ENCODE data around the gene NTHL1. TPM values are rescaled to one million over a fixed set of nuclear protein-coding genes. Genes with fewer than 3 reads are reported as not detected.

The NTHL1 gene
- total and polyA plus RNA-seq, 2 of the 8 experiments (the other 6 are each of a cell fraction or from before 2014, with no cell fraction given), result 70.9 to 150 TPM

GRCh38 chr16:1990351-1991134 lies 57.1 kb downstream of the NTHL1 start:
- WGBS, 2 experiments (ENCODE audit: extremely low coverage in 1 of 2, insufficient coverage in 1 of 2, insufficient read length in 1 of 2, insufficient replicate concordance in 2 of 2, low coverage in 1 of 2, low lambda C conversion rate in 2 of 2, missing lambda C conversion rate in 1 of 2), result 7% methylated on average over 34 of the region's 50 CpGs; no CpG with 5 or more reads in 1 of the 2 experiments
- Histone ChIP-seq H3K9ac (replicated peaks in 1 of 4; ENCODE audit: extremely low read depth in 1 of 4, low read depth in 3 of 4, low read length in 3 of 4) (peak overlapping the region in 3 of 4 experiments; percentile 0 to 8 (median 2); a peak in 2 of 7 replicates), H3K18ac (ENCODE audit: extremely low read depth, low read length) (0 out of 2 replicates have a peak overlapping the region, but pooled peaks have one; percentile 38), H2BK15ac (ENCODE audit: low read length) (peak overlapping the region; percentile 81; the same call in 1 of the 2 replicates), H3K56ac (replicated peaks; ENCODE audit: insufficient read length, low read depth, low read length) (no peak overlapping the region), H4K8ac (ENCODE audit: extremely low read depth, insufficient read depth, low read length) (peak overlapping the region; percentile 62; the same call in 1 of the 2 replicates), H3K4me3 (ENCODE audit: extremely low read depth in 1 of 4, insufficient read depth in 2 of 4, low read depth in 3 of 4, low read length in 4 of 4) (peak overlapping the region; percentile 36 to 77 (median 48)), H2AK5ac (ENCODE audit: low read depth, low read length) (no peak overlapping the region), H4K5ac (ENCODE audit: insufficient read length, low read depth, low read length) (no peak overlapping the region), H4K20me1 (replicated peaks in 1 of 2; ENCODE audit: control insufficient read depth in 1 of 2, insufficient read depth in 2 of 2, low read length in 2 of 2) (peaks cover 7 to 10% of the 10 kb centered on the region in 2 experiments), H3K23me2 (ENCODE audit: low read depth, low read length) (peaks cover 22% of the 10 kb centered on the region; the same call in 1 of the 2 replicates), H3K23ac (ENCODE audit: insufficient read length) (no peak overlapping the region), H2BK5ac (ENCODE audit: low read depth, low read length) (no peak overlapping the region), H4K91ac (replicated peaks; ENCODE audit: insufficient read length, low read length) (peak overlapping the region; percentile 11), H2BK20ac (ENCODE audit: low read length) (no peak overlapping the region), H3K36me3 (ENCODE audit: control insufficient read depth in 2 of 4, insufficient read depth in 4 of 4, low read length in 3 of 4) (peaks cover 2 to 5% (median 3%) of the 10 kb centered on the region in 4 experiments; a peak in 3 of 8 replicates), H3K27me3 (replicated peaks in 1 of 4; ENCODE audit: control insufficient read depth in 3 of 4, extremely low read depth in 1 of 4, insufficient read depth in 3 of 4, low read length in 3 of 4) (peaks cover 4 to 37% (median 24%) of the 10 kb centered on the region in 4 experiments), H3K4me2 (ENCODE audit: insufficient read depth in 1 of 2, low read depth in 2 of 2, low read length in 2 of 2) (peak overlapping the region; percentile 83 to 91), H2BK12ac (ENCODE audit: low read depth, low read length) (peak overlapping the region; percentile 53; the same call in 1 of the 2 replicates), H3K27ac (ENCODE audit: low read depth, low read length) (no peak overlapping the region; the same call in 1 of the 2 replicates), H2BK120ac (replicated peaks; ENCODE audit: low read depth, low read length) (no peak overlapping the region), H3K14ac (ENCODE audit: insufficient read length) (no peak overlapping the region), H3K79me1 (ENCODE audit: low read depth, low read length) (no peaks in the 10 kb centered on the region), H3K4ac (replicated peaks; ENCODE audit: insufficient read length, low read depth, low read length) (no peak overlapping the region), H3K4me1 (replicated peaks in 1 of 4; ENCODE audit: control insufficient read depth in 3 of 4, insufficient read depth in 4 of 4, low read length in 3 of 4) (peaks cover 0 to 27% (median 18%) of the 10 kb centered on the region in 4 experiments; a peak in 6 of 7 replicates), H3K79me2 (ENCODE audit: control insufficient read depth in 1 of 2, insufficient read depth in 2 of 2, low read length in 2 of 2) (no peaks in the 10 kb centered on the region), H3K9me3 (ENCODE audit: insufficient read depth in 2 of 2, low read depth in 1 of 2, low read length in 1 of 2) (no peaks in the 10 kb centered on the region), H2AFZ (ENCODE audit: low read length) (no peak overlapping the region)
- DNase-seq (ENCODE audit: low read depth in 1 of 2, low spot score in 2 of 2) (peak in 1 of 2 experiments; percentile 90), FAIRE-seq (no peak)
- ChIA-PET CTCF (ENCODE audit: partially characterized antibody) (interaction anchor here (1.4 to 6.8 kb wide), 3 partner anchors 9 to 100 kb away, joined by 3 to 55 read pairs (median 5); partner anchors contain the start of gene NOXO1), POLR2A (ENCODE audit: partially characterized antibody) (interaction anchor here (0.6 to 28.2 kb wide), 12 partner anchors 7 to 165 kb away, joined by 3 to 736 read pairs (median 6); partner anchors contain the start of genes GFER, NDUFB10, NOXO1 and NPW)
- TF ChIP-seq MAFK (IDR thresholded peaks at IDR 0.05; ENCODE audit: low read depth, low read length) (no peak), CBX8 (IDR thresholded peaks at IDR 0.05; ENCODE audit: borderline replicate concordance, low read depth, low read length) (no peak), KDM5A (IDR thresholded peaks at IDR 0.05; ENCODE audit: low read length) (no peak), EZH2 (IDR thresholded peaks at IDR 0.05; ENCODE audit: low read depth, low read length, severe bottlenecking) (no peak), EP300 (IDR thresholded peaks at IDR 0.05; ENCODE audit: borderline replicate concordance in 1 of 2, low read depth in 2 of 2, low read length in 2 of 2) (no peak), SIRT6 (IDR thresholded peaks at IDR 0.05; ENCODE audit: low read length) (no peak), JUND (IDR thresholded peaks at IDR 0.05; ENCODE audit: low read length) (peak; percentile 93), HDAC2 (IDR thresholded peaks at IDR 0.05; ENCODE audit: borderline replicate concordance in 1 of 2, low read depth in 2 of 2, low read length in 2 of 2) (no peak)
- TF ChIP-seq, protein P1, sequence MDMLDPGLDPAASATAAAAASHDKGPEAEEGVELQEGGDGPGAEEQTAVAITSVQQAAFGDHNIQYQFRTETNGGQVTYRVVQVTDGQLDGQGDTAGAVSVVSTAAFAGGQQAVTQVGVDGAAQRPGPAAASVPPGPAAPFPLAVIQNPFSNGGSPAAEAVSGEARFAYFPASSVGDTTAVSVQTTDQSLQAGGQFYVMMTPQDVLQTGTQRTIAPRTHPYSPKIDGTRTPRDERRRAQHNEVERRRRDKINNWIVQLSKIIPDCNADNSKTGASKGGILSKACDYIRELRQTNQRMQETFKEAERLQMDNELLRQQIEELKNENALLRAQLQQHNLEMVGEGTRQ (IDR thresholded peaks at IDR 0.05; ENCODE audit: low read length), result no peak

Data from H1 (cell line).